C4-2B (cell line): ENCODE measurements around the gene PLXND1.

ENCODE experiments used
- ZFX ChIP-seq: fragments of 450-650 bp; IDR thresholded peaks from 2 replicates; pipeline ENCODE4 v1.6.1; 2017
- TF ChIP-seq, protein P1 (sequence below): fragments of 450-650 bp; conservative IDR thresholded peaks from 2 replicates; pipeline ENCODE4 v1.5.1; 2017; ENCODE audit warnings: mild to moderate bottlenecking

DNA sequence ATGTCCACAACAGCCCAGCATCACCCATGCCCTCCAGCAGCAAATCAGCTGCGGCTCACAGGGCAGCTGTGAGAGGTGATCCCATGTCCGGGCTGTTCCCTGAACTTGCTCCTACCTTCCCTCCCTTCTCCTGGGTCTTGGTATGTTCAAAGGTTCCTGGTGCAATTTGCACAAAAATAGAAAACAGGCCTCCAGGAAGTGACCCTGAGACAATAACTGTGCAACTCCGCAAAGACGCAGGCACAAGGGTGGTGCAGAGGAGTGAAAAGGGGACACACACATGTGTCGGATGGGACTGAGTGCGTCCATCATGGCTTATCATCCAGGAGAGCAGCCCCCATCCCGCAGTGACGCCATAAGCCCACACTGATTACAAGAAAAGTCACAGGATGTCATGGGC, 16.3 kb downstream of the PLXND1 start:
- TF ChIP-seq, protein P1, sequence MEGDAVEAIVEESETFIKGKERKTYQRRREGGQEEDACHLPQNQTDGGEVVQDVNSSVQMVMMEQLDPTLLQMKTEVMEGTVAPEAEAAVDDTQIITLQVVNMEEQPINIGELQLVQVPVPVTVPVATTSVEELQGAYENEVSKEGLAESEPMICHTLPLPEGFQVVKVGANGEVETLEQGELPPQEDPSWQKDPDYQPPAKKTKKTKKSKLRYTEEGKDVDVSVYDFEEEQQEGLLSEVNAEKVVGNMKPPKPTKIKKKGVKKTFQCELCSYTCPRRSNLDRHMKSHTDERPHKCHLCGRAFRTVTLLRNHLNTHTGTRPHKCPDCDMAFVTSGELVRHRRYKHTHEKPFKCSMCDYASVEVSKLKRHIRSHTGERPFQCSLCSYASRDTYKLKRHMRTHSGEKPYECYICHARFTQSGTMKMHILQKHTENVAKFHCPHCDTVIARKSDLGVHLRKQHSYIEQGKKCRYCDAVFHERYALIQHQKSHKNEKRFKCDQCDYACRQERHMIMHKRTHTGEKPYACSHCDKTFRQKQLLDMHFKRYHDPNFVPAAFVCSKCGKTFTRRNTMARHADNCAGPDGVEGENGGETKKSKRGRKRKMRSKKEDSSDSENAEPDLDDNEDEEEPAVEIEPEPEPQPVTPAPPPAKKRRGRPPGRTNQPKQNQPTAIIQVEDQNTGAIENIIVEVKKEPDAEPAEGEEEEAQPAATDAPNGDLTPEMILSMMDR = no peak
- no peak for TF ChIP-seq ZFX
